AG08395 (cell line): ENCODE data around the gene TIMP3.

ENCODE experiments used
- DNase-seq: peaks from one replicate; pipeline ENCODE4 v3.0.0; 2012; ENCODE audit warnings: mixed read lengths, low spot score

The TIMP3 gene

DNA sequence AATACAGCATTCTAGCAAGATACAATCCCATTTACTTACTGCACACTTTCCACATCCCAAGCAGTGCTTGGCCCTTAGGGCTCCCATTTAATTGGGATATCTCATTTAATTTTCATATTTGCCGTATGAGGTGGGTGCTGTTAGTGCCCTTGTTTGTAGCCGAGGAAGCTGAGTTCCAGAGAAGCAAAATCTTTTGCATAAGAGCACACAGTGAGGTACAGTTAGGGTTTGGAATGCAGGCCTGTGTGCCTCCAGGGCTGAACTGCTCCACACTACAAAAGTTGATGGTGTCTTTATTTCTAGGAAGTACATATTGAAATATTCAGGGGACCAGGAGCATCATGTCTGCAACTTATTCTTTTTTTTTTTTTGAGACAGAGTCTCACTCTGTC, 15.5 kb upstream of the TIMP3 start:
- DNase-seq: no peak

- DNase-seq: peak; percentile 76
Measured at GRCh38 chr22:32788904-32789624, 12.4 kb upstream of the TIMP3 start.

DNA sequence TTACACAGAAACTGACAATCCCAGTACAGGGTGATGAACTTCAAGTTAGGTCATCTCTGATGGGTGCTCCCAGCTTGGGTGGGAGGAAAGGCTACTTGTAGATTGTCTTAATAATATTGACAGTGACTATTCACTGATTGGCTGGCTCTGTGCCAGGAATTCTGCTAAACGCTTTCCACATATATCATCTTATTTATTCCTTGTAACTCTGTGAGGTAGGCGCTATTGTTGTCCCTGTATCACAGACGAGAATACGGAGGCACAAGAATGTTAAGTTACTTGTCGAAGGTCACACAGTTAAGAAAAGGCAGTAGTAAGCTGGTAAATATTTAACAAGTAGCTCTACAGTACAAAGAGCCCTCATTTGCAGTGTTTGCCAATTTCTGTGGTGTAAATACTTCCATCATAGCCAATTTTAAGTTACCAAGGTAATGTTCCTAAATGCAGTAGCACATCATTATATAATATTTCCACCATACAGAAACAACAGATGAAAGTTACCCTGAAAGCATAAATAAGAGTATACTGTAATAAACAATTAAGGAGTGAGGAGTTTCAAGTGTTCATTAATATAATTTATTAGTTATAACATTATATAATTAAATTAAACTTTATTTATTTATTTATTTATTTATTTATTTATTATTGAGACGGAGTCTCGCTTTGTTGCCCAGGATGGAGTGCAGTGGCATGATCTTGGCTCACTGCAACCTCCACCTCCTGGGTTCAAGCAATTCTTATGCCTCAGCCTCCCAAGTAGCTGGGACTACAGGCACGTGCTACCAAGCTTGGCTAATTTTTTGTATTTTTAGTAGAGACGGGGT, 11.5 kb upstream of the TIMP3 start:
- DNase-seq: no peak

GRCh38 chr22:32791056-32791455, 10.4 kb upstream of the TIMP3 start:
- DNase-seq: no peak

- DNase-seq: no peak
Measured at GRCh38 chr22:32791485-32791884, 10.0 kb upstream of the TIMP3 start.

DNA sequence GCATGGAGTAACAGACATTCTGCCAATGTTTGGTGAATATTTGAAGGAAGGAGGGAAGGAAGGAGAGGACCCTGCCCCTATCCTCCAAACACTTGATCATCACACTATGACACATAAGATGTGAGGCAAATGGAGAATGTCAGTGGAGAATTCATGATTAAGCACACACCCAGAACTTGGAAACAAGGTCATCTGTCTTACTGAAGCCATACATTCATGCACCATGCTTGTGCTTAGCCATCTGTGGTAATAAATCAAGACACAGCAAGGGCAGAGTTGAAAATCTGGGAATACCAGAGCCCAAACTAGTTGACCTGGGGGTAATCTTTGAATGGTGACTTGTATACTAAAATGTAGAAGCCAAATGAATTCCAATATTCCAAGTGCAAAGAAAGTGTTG, 7.9 kb upstream of the TIMP3 start:
- DNase-seq: no peak

- DNase-seq: no peak
Measured at GRCh38 chr22:32794449-32795213, 6.9 kb upstream of the TIMP3 start.

GRCh38 chr22:32795214-32795596, 6.3 kb upstream of the TIMP3 start:
- DNase-seq: no peak

GRCh38 chr22:32796865-32797573, 4.5 kb upstream of the TIMP3 start:
- DNase-seq: peak; percentile 83

DNA sequence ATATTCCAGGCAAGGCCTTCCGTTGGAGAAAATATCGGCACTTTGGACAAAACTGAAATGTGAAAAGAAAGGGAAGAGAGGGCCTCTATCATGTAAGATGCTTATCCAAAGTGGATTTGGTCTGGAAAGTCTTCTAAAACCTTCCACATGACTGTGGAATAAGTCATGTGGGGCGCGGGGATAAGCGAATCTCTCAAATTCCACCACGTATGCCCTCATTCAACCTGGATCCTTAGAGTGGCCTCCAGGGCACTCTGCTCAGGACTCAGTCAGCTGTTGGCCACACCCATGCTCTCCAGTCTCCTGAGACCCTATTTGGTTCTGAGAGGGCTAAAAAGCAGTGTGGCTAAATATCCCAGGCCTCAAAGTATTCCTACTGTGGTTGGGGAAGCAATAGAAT, 2.0 kb upstream of the TIMP3 start:
- no peak for DNase-seq

GRCh38 chr22:32800158-32800882, 1.2 kb upstream of the TIMP3 start:
- DNase-seq: peak; percentile 32

DNA sequence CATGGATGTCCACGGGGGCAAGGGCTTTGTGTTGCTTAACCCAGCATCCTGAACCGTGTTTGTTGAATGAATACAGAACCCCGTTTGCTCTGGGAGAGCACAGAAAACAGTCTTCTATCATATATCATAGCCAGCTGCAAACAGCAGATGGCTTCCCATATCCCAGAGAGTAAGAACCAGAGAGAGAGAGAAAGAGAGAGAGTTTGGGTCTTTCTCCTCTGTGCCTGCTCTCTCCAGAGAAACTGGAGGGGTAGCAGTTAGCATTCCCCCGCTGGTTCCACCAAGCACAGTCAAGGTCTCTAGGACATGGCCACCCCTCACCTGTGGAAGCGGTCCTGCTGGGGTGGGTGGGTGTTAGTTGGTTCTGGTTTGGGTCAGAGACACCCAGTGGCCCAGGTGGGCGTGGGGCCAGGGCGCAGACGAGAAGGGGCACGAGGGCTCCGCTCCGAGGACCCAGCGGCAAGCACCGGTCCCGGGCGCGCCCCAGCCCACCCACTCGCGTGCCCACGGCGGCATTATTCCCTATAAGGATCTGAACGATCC, 440 bp upstream of the TIMP3 start:
- no peak for DNase-seq

DNA sequence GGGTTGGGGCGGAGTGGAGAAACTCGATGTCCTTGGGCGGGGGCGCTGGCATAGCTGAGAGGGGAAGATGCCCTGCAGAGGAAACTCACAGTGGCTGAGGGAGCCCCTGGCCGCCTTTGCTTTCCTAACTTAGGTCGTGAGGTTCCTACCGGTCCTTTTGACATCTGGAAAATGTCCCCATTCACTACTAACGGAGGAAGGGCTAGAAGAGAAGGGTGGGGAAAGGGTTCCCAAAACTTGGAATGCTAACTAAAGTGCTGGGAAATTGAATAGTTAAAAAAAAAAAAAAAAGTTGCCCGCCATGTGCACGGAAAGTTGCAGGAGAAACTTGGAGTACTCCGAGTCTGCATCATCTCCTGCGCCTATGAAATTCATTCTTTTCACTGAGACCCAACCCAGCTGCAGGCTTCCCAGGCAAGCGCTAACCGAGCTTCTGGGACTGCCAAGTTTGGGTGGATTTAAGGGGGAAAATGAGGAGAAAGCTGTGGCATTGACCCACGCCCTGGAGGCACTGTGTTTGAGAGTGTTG, 796 bp downstream of the TIMP3 start:
- DNase-seq: no peak

GRCh38 chr22:32803020-32803737, 1.7 kb downstream of the TIMP3 start:
- peak; percentile 41 for DNase-seq

GRCh38 chr22:32803738-32804435, 2.4 kb downstream of the TIMP3 start:
- DNase-seq: peak; percentile 72

GRCh38 chr22:32804531-32805360, 3.2 kb downstream of the TIMP3 start:
- DNase-seq: no peak

DNA sequence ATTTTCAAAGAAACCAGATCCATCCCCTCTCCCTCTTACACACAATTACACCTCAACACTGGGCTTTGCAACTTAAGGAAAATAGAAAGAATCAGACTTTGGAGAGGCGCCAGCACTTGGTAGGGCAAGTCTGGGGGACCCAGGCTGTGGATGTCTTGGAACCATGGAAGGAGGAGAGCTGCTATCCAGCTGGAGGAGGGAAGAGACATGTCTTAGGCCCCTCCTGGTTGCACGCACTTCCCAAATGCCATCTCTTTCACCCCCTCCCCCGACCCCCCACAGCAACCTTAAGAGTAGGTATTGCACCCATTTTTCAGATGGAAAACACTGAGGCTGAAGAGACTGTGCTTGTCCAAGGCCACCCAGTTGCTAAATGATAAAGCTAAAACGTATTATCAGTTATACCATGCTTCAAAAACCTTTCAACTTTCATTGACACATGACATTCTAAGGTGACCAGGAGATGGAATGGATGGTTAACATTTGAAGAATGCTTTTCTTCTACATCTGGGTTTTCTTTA, 3.9 kb downstream of the TIMP3 start:
- no peak for DNase-seq

GRCh38 chr22:32806296-32806695, 4.8 kb downstream of the TIMP3 start:
- DNase-seq: no peak
